H54 (cell line): ENCODE measurements around the gene CTIF.

Experiments used
- DNase-seq: peaks from one replicate; pipeline ENCODE4 v3.0.0; 2011; ENCODE audit warnings: low spot score, mixed read lengths; ENCODE audit not compliant: insufficient read length
- FAIRE-seq: peaks from 3 replicates; lab custom pipeline; 2011; peaks lifted over from hg19 to GRCh38; lab: Jason Lieb, UNC
- POLR2A ChIP-seq: IDR thresholded peaks from 2 replicates; pipeline ENCODE4 v1.6.1; 2011; ENCODE audit warnings: low read depth, mild to moderate bottlenecking, low read length

Gene CTIF

GRCh38 chr18:48850822-48851598 is 312.2 kb downstream of the CTIF start:
- DNase-seq (no peak), FAIRE-seq (no peak)
- no peak for TF ChIP-seq POLR2A

- DNase-seq (no peak), FAIRE-seq (no peak)
- TF ChIP-seq POLR2A: no peak
These were observed 312.7 kb downstream of the CTIF start for GRCh38 chr18:48851599-48851960.

GRCh38 chr18:48852292-48852691 is 313.5 kb downstream of the CTIF start:
- TF ChIP-seq POLR2A: no peak
- no peak for DNase-seq
- FAIRE-seq: no peak

GRCh38 chr18:48852794-48853193 is 314.0 kb downstream of the CTIF start:
- FAIRE-seq (no peak), DNase-seq (no peak)
- no peak for TF ChIP-seq POLR2A

GRCh38 chr18:48853588-48853987 is 314.8 kb downstream of the CTIF start:
- FAIRE-seq: no peak
- DNase-seq: no peak
- TF ChIP-seq POLR2A: no peak

GRCh38 chr18:48854780-48855179 is 315.9 kb downstream of the CTIF start:
- DNase-seq (no peak), FAIRE-seq (no peak)

GRCh38 chr18:48855422-48856377 is 316.9 kb downstream of the CTIF start:
- DNase-seq (no peak), FAIRE-seq (no peak)
- TF ChIP-seq POLR2A: no peak

More at GRCh38 chr18:48854780-48855179, 315.9 kb downstream of the CTIF start:
- TF ChIP-seq POLR2A: no peak

- no peak for DNase-seq
- no peak for TF ChIP-seq POLR2A
- no peak for FAIRE-seq
These were observed 318.3 kb downstream of the CTIF start for GRCh38 chr18:48857023-48857694.

- no peak for DNase-seq
- TF ChIP-seq POLR2A: no peak
- no peak for FAIRE-seq
These were observed 319.8 kb downstream of the CTIF start for GRCh38 chr18:48858676-48859075.

GRCh38 chr18:48859311-48860268 is 320.8 kb downstream of the CTIF start:
- no peak for TF ChIP-seq POLR2A
- FAIRE-seq: no peak
- no peak for DNase-seq

GRCh38 chr18:48860269-48861180 is 321.7 kb downstream of the CTIF start:
- DNase-seq: no peak
- no peak for FAIRE-seq
- no peak for TF ChIP-seq POLR2A
